SK-N-MC (cell line): ENCODE results near the gene DOCK4.

Source experiments
- DNase-seq: peaks from one replicate; pipeline ENCODE4 v3.0.0-alpha.2; 2011; ENCODE audit warnings: low read depth, low spot score
- H3K27ac ChIP-seq: fragments of 200-600 bp; sonication (generic); 2 replicates; pipeline ENCODE4 v1.5.1; 2016; ENCODE audit warnings: mixed run types
- H3K36me3 ChIP-seq: fragments of 200-600 bp; sonication (generic); 2 replicates; pipeline ENCODE4 v1.6.1; 2017; ENCODE audit warnings: antibody characterized with exemption, low read length, mixed read lengths; ENCODE audit not compliant: insufficient read depth
- H3K4me3 ChIP-seq: fragments of 200-600 bp; sonication (generic); 2 replicates; pipeline ENCODE4 v1.5.1; 2016
- H3K9ac ChIP-seq: fragments of 200-600 bp; sonication (generic); 2 replicates; pipeline ENCODE4 v1.8.0; 2017; ENCODE audit warnings: mixed run types, mixed read lengths; ENCODE audit not compliant: insufficient read length
- H3K9me3 ChIP-seq: fragments of 200-600 bp; sonication (generic); 2 replicates; pipeline ENCODE4 v1.6.1; 2017; ENCODE audit warnings: low read depth, mild to moderate bottlenecking, antibody characterized with exemption, low read length, moderate library complexity, mixed read lengths
- EZH2 ChIP-seq: fragments of 200-600 bp; sonication (generic); IDR thresholded peaks from one replicate; pipeline ENCODE4 v1.6.1; 2017; ENCODE audit warnings: antibody characterized with exemption
- FOXP2 ChIP-seq: optimal IDR thresholded peaks from 2 replicates; pipeline ENCODE3; 2011; ENCODE audit warnings: mild to moderate bottlenecking, moderate library complexity; ENCODE audit not compliant: insufficient read depth; ENCODE audit errors: extremely low read length, control extremely low read depth
- POLR2AphosphoS5 ChIP-seq: IDR thresholded peaks from 2 replicates; pipeline ENCODE4 v1.6.1; 2012; ENCODE audit warnings: mild to moderate bottlenecking, low read depth, low read length, borderline replicate concordance

DOCK4 gene

GRCh38 chr7:112122798-112123197, 83.4 kb downstream of the DOCK4 start:
- DNase-seq: no peak
- no peaks in the 10 kb centered on the region for H3K36me3 ChIP-seq
- no peak overlapping the region for H3K9ac ChIP-seq
- TF ChIP-seq EZH2: no peak
- TF ChIP-seq FOXP2: no peak
- TF ChIP-seq POLR2AphosphoS5: no peak
- H3K27ac ChIP-seq: no peak overlapping the region
- no peak overlapping the region for H3K4me3 ChIP-seq
- H3K9me3 ChIP-seq: no peaks in the 10 kb centered on the region

DNA sequence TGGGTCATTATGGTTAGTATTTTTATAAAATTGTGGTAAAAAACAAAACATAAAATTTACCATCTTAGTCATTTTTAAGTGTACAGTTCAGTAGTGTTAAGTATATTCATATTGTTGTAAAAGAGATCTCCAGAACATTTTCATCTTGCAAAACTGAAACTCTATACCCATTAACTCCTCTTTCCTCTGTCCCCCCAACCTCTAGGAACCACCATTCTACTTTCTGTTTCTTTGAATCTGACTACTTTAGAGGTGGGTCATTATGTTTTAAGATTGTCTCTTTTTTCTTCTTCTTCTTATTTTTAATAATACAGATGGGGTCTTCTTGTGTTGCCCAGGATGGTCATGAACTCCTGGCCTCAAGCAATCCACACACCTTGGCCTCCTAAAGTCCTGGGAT, 84.1 kb downstream of the DOCK4 start:
- H3K27ac ChIP-seq: no peak overlapping the region
- H3K4me3 ChIP-seq: no peak overlapping the region
- no peaks in the 10 kb centered on the region for H3K36me3 ChIP-seq
- DNase-seq: no peak
- no peak for TF ChIP-seq POLR2AphosphoS5
- TF ChIP-seq EZH2: no peak
- no peak for TF ChIP-seq FOXP2
- no peaks in the 10 kb centered on the region for H3K9me3 ChIP-seq
- H3K9ac ChIP-seq: no peak overlapping the region

- H3K36me3 ChIP-seq: no peaks in the 10 kb centered on the region
- no peak overlapping the region for H3K4me3 ChIP-seq
- TF ChIP-seq FOXP2: no peak
- H3K9me3 ChIP-seq: no peaks in the 10 kb centered on the region
- DNase-seq: no peak
- H3K27ac ChIP-seq: no peak overlapping the region
- no peak overlapping the region for H3K9ac ChIP-seq
Measured at GRCh38 chr7:112121318-112121717, 84.9 kb downstream of the DOCK4 start.

GRCh38 chr7:112120696-112121217, 85.4 kb downstream of the DOCK4 start:
- H3K9ac ChIP-seq: no peak overlapping the region
- no peak overlapping the region for H3K27ac ChIP-seq
- no peaks in the 10 kb centered on the region for H3K36me3 ChIP-seq
- no peak for DNase-seq
- no peak overlapping the region for H3K4me3 ChIP-seq
- TF ChIP-seq POLR2AphosphoS5: no peak
- no peak for TF ChIP-seq EZH2
- no peak for TF ChIP-seq FOXP2
- H3K9me3 ChIP-seq: no peaks in the 10 kb centered on the region

DNA sequence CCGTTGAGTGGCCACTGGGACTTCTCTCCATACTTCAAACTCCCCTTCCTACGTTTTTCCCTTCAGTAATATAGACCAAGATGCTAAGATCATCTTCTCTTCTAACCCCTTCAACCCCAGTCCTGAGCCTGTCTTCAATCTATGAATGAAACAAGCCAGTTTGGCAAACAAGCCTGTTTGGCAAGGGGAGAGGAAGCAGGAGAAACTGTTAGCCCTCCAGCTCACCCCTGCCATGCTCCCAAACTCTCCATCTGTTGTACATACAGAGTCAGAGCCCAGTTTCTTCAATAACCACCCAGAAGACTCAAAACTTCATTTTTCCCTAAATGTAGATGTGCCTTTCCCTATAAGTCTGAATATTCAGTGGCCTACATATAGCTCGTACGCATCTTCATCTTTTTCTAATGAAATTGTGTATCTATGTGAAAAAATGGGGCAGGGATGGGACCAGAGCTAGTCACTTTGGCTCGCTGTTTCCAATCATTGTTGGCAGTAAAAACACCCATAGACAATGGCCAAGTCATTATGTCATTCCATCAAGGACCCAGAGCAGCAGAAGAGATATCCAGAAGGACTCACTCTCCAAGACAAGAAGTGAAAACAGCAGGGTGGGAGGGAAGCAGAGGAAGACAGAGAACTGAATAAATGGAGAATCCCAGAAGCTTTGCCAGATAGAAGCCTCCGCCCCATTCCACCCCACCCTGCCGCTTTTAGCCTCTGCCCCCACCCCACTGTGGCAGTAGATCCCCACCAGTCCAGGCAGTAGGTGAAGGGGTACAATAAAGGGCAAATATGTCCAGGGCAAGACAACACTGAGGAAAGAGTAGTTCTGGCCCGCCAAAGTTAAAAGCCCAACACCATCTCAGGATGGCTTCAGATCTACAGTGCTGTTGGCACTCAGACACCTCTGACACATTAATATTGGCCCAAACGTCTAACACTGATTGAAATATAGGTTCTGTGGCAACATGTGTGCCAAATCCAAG, 87.3 kb downstream of the DOCK4 start:
- Histone ChIP-seq H3K9ac (no peak overlapping the region), H3K4me3 (no peak overlapping the region), H3K36me3 (no peaks in the 10 kb centered on the region), H3K9me3 (no peaks in the 10 kb centered on the region), H3K27ac (no peak overlapping the region)
- TF ChIP-seq FOXP2 (no peak), POLR2AphosphoS5 (no peak), EZH2 (no peak)
- DNase-seq: no peak

- DNase-seq: no peak
- H3K4me3 ChIP-seq: no peak overlapping the region
- TF ChIP-seq POLR2AphosphoS5: no peak
- TF ChIP-seq EZH2: no peak
- TF ChIP-seq FOXP2: no peak
- H3K27ac ChIP-seq: no peak overlapping the region
- H3K36me3 ChIP-seq: no peaks in the 10 kb centered on the region
- H3K9ac ChIP-seq: no peak overlapping the region
- H3K9me3 ChIP-seq: no peaks in the 10 kb centered on the region
Measured at GRCh38 chr7:112116894-112117293, 89.3 kb downstream of the DOCK4 start.

GRCh38 chr7:112116358-112116757, 89.8 kb downstream of the DOCK4 start:
- Histone ChIP-seq H3K4me3 (no peak overlapping the region), H3K36me3 (no peaks in the 10 kb centered on the region), H3K9ac (no peak overlapping the region), H3K27ac (no peak overlapping the region), H3K9me3 (no peaks in the 10 kb centered on the region)
- no peak for TF ChIP-seq POLR2AphosphoS5
- no peak for TF ChIP-seq FOXP2
- no peak for DNase-seq

GRCh38 chr7:112115880-112116279, 90.3 kb downstream of the DOCK4 start:
- no peak for DNase-seq
- no peaks in the 10 kb centered on the region for H3K9me3 ChIP-seq
- no peak overlapping the region for H3K9ac ChIP-seq
- H3K4me3 ChIP-seq: no peak overlapping the region
- no peak overlapping the region for H3K27ac ChIP-seq
- H3K36me3 ChIP-seq: no peaks in the 10 kb centered on the region
- TF ChIP-seq EZH2 (no peak), POLR2AphosphoS5 (no peak)

DNA sequence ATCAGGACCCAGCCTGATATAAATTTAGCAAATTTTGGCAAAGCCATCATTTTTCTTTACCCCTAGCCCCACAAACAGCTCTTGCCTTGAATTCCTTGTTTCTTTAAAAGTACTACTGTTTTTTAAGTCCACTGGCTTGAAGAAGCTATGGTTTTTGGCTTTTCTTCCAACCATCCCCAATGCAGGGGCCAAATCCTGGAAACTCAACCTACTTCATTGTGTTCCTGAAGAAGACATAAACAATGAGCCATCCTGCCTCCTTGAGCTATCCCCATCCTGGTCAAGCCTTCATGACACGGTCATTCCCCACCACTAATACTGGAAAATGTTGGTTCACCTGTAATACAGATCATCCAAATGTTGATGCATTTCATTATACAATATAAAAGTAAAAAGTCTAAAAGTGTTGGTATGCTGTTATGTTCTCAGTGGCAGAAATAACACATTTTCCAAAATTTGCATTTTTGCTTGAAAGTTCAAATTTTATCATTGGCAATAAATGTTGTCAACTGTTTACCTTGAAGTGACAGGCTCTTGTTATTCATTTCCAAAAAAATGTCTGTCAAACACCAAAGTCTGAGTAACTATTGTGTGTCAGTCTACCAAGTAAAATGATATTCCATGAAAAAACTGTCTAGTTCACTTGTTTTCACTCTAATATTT, 92.2 kb downstream of the DOCK4 start:
- Histone ChIP-seq H3K4me3 (no peak overlapping the region), H3K9me3 (no peaks in the 10 kb centered on the region), H3K36me3 (no peaks in the 10 kb centered on the region), H3K27ac (no peak overlapping the region), H3K9ac (no peak overlapping the region)
- no peak for DNase-seq
- no peak for TF ChIP-seq FOXP2
- no peak for TF ChIP-seq EZH2
- TF ChIP-seq POLR2AphosphoS5: no peak
